SH-SY5Y (cell line): Measurements from ENCODE around the gene CCN5.

Experiments
- GATA2 ChIP-seq: IDR thresholded peaks from 2 replicates; pipeline ENCODE4 v1.6.1; 2011; ENCODE audit warnings: mild to moderate bottlenecking, low read depth, low read length
- GATA3 ChIP-seq: IDR thresholded peaks from 2 replicates; pipeline ENCODE4 v1.6.1; 2011; ENCODE audit warnings: low read depth, mild to moderate bottlenecking, low read length, moderate library complexity

CCN5 gene

GRCh38 chr20:44691424-44692423 is 23.4 kb upstream of the CCN5 start:
- TF ChIP-seq GATA3 (no peak), GATA2 (no peak)

- TF ChIP-seq GATA3 (no peak), GATA2 (no peak)
Measured at GRCh38 chr20:44692932-44693480, 22.2 kb upstream of the CCN5 start.

DNA sequence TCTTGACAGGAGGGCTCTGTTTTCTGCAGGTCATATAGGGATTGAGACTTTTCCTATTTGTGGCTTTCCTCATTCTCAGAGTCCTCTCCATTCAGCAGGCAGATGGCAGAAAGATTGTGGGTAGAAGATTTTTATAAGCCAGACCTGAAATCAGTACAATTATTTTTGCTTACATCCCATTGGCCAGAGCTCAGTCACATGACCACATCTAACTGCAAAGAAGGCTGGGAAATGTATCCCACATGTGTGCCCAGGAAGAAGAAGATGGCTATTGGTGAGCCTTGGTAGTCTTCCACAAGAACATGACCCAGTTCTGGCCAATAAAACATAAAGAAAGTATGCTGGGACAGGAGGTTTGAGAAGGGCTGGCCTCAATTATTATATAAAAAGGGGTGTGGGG is 21.5 kb upstream of the CCN5 start:
- TF ChIP-seq GATA2 (no peak), GATA3 (no peak)

- TF ChIP-seq GATA3 (no peak), GATA2 (no peak)
Measured at GRCh38 chr20:44694159-44694558, 21.0 kb upstream of the CCN5 start.

DNA sequence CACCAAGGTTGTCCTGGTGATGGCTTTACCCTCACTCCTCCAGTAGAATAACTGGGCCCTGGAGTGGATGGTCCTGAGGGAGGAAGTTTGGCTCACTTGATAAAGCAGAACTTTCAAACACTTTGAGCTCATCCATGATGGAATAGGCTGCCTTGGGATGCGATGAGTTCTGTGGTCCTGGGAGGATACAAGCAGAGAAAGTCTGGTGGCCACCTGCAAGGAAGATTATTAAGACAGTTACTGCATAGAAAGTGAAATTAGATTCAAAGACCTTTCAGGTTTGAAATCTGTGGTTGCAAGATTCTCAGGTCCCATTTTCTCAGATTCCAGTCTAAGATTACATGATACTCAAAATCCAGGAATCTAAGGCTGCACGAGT is 19.9 kb upstream of the CCN5 start:
- TF ChIP-seq GATA2 (no peak), GATA3 (no peak)

DNA sequence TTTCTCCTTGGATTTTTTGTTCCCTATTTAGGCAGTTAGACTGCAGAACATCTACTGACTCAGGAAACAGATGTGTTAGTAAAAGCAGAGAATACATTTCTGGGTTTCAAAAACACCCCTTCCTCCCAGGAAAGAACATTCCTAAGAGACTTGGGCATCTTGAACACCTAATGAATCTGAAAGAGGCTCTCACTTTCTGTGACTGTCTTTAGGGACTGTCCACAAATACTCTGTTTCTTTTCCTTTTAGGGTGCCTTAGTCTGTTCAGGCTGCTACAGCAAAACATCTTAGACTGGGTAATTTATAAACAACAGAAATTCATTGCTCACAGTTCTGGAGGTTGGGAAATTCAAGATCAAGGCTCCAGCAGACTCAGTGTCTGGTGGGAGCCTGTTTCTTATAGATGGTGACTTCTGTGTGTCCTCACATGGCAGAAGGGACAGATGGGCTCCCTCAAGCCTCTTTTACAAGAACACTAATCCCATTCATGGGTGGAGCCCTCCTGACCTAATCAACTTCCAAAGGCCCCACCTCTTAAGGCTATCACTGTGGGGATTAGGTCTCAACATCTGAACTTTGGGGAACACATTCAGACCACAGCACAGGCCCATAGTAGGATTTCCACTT is 19.4 kb upstream of the CCN5 start:
- TF ChIP-seq GATA2 (no peak), GATA3 (no peak)

- no peak for TF ChIP-seq GATA2
- TF ChIP-seq GATA3, result no peak
Measured at GRCh38 chr20:44696315-44696714, 18.9 kb upstream of the CCN5 start.

- TF ChIP-seq GATA3, result no peak
- TF ChIP-seq GATA2, result no peak
Measured at GRCh38 chr20:44698351-44698750, 16.8 kb upstream of the CCN5 start.

GRCh38 chr20:44700306-44700705 is 14.9 kb upstream of the CCN5 start:
- TF ChIP-seq GATA3, result no peak
- TF ChIP-seq GATA2, result no peak

GRCh38 chr20:44701118-44701857 is 13.9 kb upstream of the CCN5 start:
- TF ChIP-seq GATA2 (no peak), GATA3 (no peak)

GRCh38 chr20:44701858-44702256 is 13.3 kb upstream of the CCN5 start:
- TF ChIP-seq GATA2 (no peak), GATA3 (no peak)

GRCh38 chr20:44702776-44703175 is 12.4 kb upstream of the CCN5 start:
- TF ChIP-seq GATA3 (no peak), GATA2 (no peak)

- TF ChIP-seq GATA2 (no peak), GATA3 (no peak)
Measured at GRCh38 chr20:44703183-44703925, 11.8 kb upstream of the CCN5 start.

DNA sequence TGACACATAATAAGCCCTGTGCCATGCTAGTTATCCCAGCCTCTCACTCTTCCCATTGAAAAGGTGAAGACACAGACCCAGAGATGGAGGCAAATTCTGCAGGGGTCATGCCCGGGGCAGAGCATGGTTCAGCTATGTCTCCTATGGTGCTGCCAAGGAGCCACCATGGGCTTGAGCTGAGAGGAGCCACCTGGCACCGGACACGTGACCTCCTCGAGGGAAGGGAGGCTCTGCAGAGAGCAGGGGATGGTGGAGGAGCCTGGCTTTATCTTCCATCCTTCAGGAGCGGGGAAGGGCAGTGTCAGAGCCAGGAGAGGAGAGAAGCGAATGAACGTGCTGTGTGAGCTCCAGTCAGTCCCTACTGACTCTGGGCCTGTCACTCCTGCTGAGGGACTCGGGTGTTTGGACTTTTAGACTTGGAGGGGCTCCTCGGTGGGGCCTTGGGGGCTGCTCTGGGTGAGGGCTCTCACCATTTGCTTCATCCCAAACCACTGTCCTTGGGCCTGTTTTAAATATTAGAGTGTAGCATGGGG is 11.1 kb upstream of the CCN5 start:
- TF ChIP-seq GATA2 (no peak), GATA3 (no peak)
